Parathyroid adenoma (tissue), 2 donors: Measurements from ENCODE around the gene GNAT2.

Experiments
- H2AFZ ChIP-seq: fragments of 300-600 bp; sonication (generic); one replicate; pipeline ENCODE4 v1.7.0; 2017; ENCODE audit warnings: antibody characterized with exemption, mild to moderate bottlenecking
- H3K27ac ChIP-seq: fragments of 300-600 bp; sonication (generic); one replicate; pipeline ENCODE4 v1.7.0; 2017
- H3K27me3 ChIP-seq: fragments of 300-600 bp; sonication (generic); one replicate; pipeline ENCODE4 v1.7.0; 2017; ENCODE audit warnings: low read length; ENCODE audit not compliant: control insufficient read depth, insufficient read depth
- H3K36me3 ChIP-seq: fragments of 300-600 bp; sonication (generic); one replicate; pipeline ENCODE4 v1.7.0; 2017; ENCODE audit warnings: low read length; ENCODE audit not compliant: control insufficient read depth, insufficient read depth
- H3K4me1 ChIP-seq: fragments of 300-600 bp; sonication (generic); one replicate; pipeline ENCODE4 v1.7.0; 2017; ENCODE audit warnings: control low read depth
- H3K4me2 ChIP-seq: fragments of 300-600 bp; sonication (generic); one replicate; pipeline ENCODE4 v1.7.0; 2017; ENCODE audit warnings: low read length
- H3K4me3 ChIP-seq: fragments of 300-600 bp; sonication (generic); one replicate; pipeline ENCODE4 v1.7.0; 2017; ENCODE audit warnings: low read depth, low read length
- H3K79me2 ChIP-seq: fragments of 300-600 bp; sonication (generic); one replicate; pipeline ENCODE4 v1.7.0; 2017; ENCODE audit warnings: control low read depth
- H3K9ac ChIP-seq: fragments of 300-600 bp; sonication (generic); one replicate; pipeline ENCODE4 v1.7.0; 2017; ENCODE audit warnings: mild to moderate bottlenecking
- H3K9me3 ChIP-seq: fragments of 300-600 bp; sonication (generic); one replicate; pipeline ENCODE4 v1.7.0; 2017; ENCODE audit warnings: low read length; ENCODE audit not compliant: control insufficient read depth
- CTCF ChIP-seq: fragments of 300-600 bp; sonication (generic); IDR thresholded peaks from one replicate; pipeline ENCODE4 v1.7.0; 2017; ENCODE audit warnings: antibody characterized with exemption, mild to moderate bottlenecking
- donor health status: primary hyperparathyroidism.

Gene GNAT2

GRCh38 chr1:109639063-109639840 is 19.8 kb upstream of the GNAT2 start:
- H3K4me3 ChIP-seq, result no peak overlapping the region
- H3K36me3 ChIP-seq, result no peaks in the 10 kb centered on the region
- TF ChIP-seq CTCF, result no peak
- H3K9me3 ChIP-seq, result no peaks in the 10 kb centered on the region
- no peaks in the 10 kb centered on the region for H3K79me2 ChIP-seq
- no peak overlapping the region for H3K27ac ChIP-seq
- no peak overlapping the region for H2AFZ ChIP-seq
- H3K27me3 ChIP-seq, result no peaks in the 10 kb centered on the region
- H3K4me1 ChIP-seq, result peaks cover 8% of the 10 kb centered on the region
- H3K4me2 ChIP-seq, result no peak overlapping the region
- H3K9ac ChIP-seq, result no peak overlapping the region

- Histone ChIP-seq H3K4me1 (peaks cover 8% of the 10 kb centered on the region), H3K79me2 (no peaks in the 10 kb centered on the region), H3K27me3 (no peaks in the 10 kb centered on the region), H2AFZ (no peak overlapping the region), H3K36me3 (no peaks in the 10 kb centered on the region), H3K4me3 (no peak overlapping the region), H3K27ac (no peak overlapping the region), H3K9me3 (no peaks in the 10 kb centered on the region), H3K9ac (no peak overlapping the region), H3K4me2 (no peak overlapping the region)
- no peak for TF ChIP-seq CTCF
Measured at GRCh38 chr1:109637446-109637845, 18.0 kb upstream of the GNAT2 start.

GRCh38 chr1:109636201-109636952 is 17.0 kb upstream of the GNAT2 start:
- Histone ChIP-seq H3K79me2 (no peaks in the 10 kb centered on the region), H3K9ac (no peak overlapping the region)
- no peak for TF ChIP-seq CTCF

GRCh38 chr1:109635862-109636200 is 16.4 kb upstream of the GNAT2 start:
- no peak overlapping the region for H2AFZ ChIP-seq
- no peaks in the 10 kb centered on the region for H3K36me3 ChIP-seq
- peak overlapping the region; percentile 10 for H3K4me2 ChIP-seq
- peaks cover 8% of the 10 kb centered on the region for H3K4me1 ChIP-seq
- H3K4me3 ChIP-seq, result no peak overlapping the region
- H3K79me2 ChIP-seq, result no peaks in the 10 kb centered on the region
- no peak overlapping the region for H3K9ac ChIP-seq
- H3K27me3 ChIP-seq, result no peaks in the 10 kb centered on the region
- H3K27ac ChIP-seq, result no peak overlapping the region
- TF ChIP-seq CTCF, result no peak
- no peaks in the 10 kb centered on the region for H3K9me3 ChIP-seq

More at GRCh38 chr1:109636201-109636952, 17.0 kb upstream of the GNAT2 start:
- Histone ChIP-seq H3K4me1 (peaks cover 8% of the 10 kb centered on the region), H3K4me3 (no peak overlapping the region), H3K9me3 (no peaks in the 10 kb centered on the region), H3K27me3 (no peaks in the 10 kb centered on the region), H3K4me2 (peak overlapping the region; percentile 10), H2AFZ (no peak overlapping the region), H3K36me3 (no peaks in the 10 kb centered on the region), H3K27ac (no peak overlapping the region)
